Inflammatory macrophage (primary cell): ENCODE results near the gene BMAL2.

Source experiments
- DNase-seq, 2 donors: peaks; one replicate each; pipeline ENCODE4 v3.0.0-alpha.2; 2020 to 2022
- total RNA-seq, 18 experiments: gene quantifications; one replicate each; lab custom pipeline; 2026; ENCODE audit warnings: mixed read lengths in 6 of 18, inconsistent platforms in 2 of 18; lab: John Stamatoyannopoulos, UW

BMAL2 gene
- 22.7 to 54.3 (median 40.5) reads per million in 18 experiments for total RNA-seq

- DNase-seq, result peak; percentile 6 to 47
Observed at GRCh38 chr12:27332714-27333402, at the start of gene BMAL2. TSS of gene BMAL2 (plus strand) at chr12:27332836. CDS start at chr12:27333073, 237 bp downstream.

GRCh38 chr12:27284021-27284420 is 48.6 kb upstream of the BMAL2 start:
- no peak for DNase-seq

- DNase-seq, result no peak
Observed at GRCh38 chr12:27284751-27285150, 47.9 kb upstream of the BMAL2 start.

- DNase-seq, result no peak
Observed at GRCh38 chr12:27285403-27285802, 47.2 kb upstream of the BMAL2 start.

- DNase-seq, result no peak
Observed at GRCh38 chr12:27289414-27289813, 43.2 kb upstream of the BMAL2 start.

- no peak for DNase-seq
Observed at GRCh38 chr12:27290501-27291168, 42.0 kb upstream of the BMAL2 start.

- DNase-seq, result no peak
Observed at GRCh38 chr12:27291862-27292261, 40.8 kb upstream of the BMAL2 start.

- no peak for DNase-seq
Observed at GRCh38 chr12:27292718-27293117, 39.9 kb upstream of the BMAL2 start.

- DNase-seq, result no peak
Observed at GRCh38 chr12:27293463-27293862, 39.2 kb upstream of the BMAL2 start.

- DNase-seq, result no peak
Observed at GRCh38 chr12:27296674-27297073, 36.0 kb upstream of the BMAL2 start.

- no peak for DNase-seq
Observed at GRCh38 chr12:27297566-27297965, 35.1 kb upstream of the BMAL2 start.

- DNase-seq, result no peak
Observed at GRCh38 chr12:27299102-27299501, 33.5 kb upstream of the BMAL2 start.

GRCh38 chr12:27300226-27300625 is 32.4 kb upstream of the BMAL2 start:
- DNase-seq, result no peak

GRCh38 chr12:27303139-27304111 is 29.2 kb upstream of the BMAL2 start:
- DNase-seq, result no peak

GRCh38 chr12:27304856-27305255 is 27.8 kb upstream of the BMAL2 start:
- peak; percentile 6 to 35 for DNase-seq

- DNase-seq, result peak in 1 of 2 donors; percentile 58
Observed at GRCh38 chr12:27305673-27306456, 26.8 kb upstream of the BMAL2 start.

- no peak for DNase-seq
Observed at GRCh38 chr12:27309293-27309994, 23.2 kb upstream of the BMAL2 start.

- no peak for DNase-seq
Observed at GRCh38 chr12:27309995-27310315, 22.7 kb upstream of the BMAL2 start.

- DNase-seq, result no peak
Observed at GRCh38 chr12:27316947-27317346, 15.7 kb upstream of the BMAL2 start.

- peak; percentile 38 to 48 for DNase-seq
Observed at GRCh38 chr12:27319409-27319808, 13.2 kb upstream of the BMAL2 start.

GRCh38 chr12:27319848-27320247 is 12.8 kb upstream of the BMAL2 start:
- no peak for DNase-seq

- no peak for DNase-seq
Observed at GRCh38 chr12:27324530-27324929, 8.1 kb upstream of the BMAL2 start.
